Cerebellar nuclear complex (tissue), 1 donor: ENCODE results near the gene PDLIM3.

Experiments
- DNase-seq, 2 experiments: peaks; one replicate each; lab custom pipeline; 2025; lab: John Stamatoyannopoulos, UW

The PDLIM3 gene

GRCh38 chr4:185471235-185472102, 63.8 kb downstream of the PDLIM3 start, which contains the start of gene CCDC110:
CCDC110 (minus strand) TSS chr4:185471733; CDS start chr4:185471683, 50 bp downstream.
- peak; percentile 16 to 53 for DNase-seq

- DNase-seq = peak in 1 of 2 experiments; percentile 32
Observed at GRCh38 chr4:185470501-185471195, 64.7 kb downstream of the PDLIM3 start.

GRCh38 chr4:185469580-185470154, 65.6 kb downstream of the PDLIM3 start:
- no peak for DNase-seq

- DNase-seq = no peak
Observed at GRCh38 chr4:185468999-185469398, 66.3 kb downstream of the PDLIM3 start.

- DNase-seq = no peak
Observed at GRCh38 chr4:185467991-185468390, 67.3 kb downstream of the PDLIM3 start.

GRCh38 chr4:185467101-185467500, 68.2 kb downstream of the PDLIM3 start:
- DNase-seq = no peak

- DNase-seq = no peak
Observed at GRCh38 chr4:185465707-185466106, 69.6 kb downstream of the PDLIM3 start.

GRCh38 chr4:185464887-185465286, 70.4 kb downstream of the PDLIM3 start:
- DNase-seq = no peak

- no peak for DNase-seq
Observed at GRCh38 chr4:185464183-185464582, 71.1 kb downstream of the PDLIM3 start.

- DNase-seq = no peak
Observed at GRCh38 chr4:185463541-185463940, 71.8 kb downstream of the PDLIM3 start.

- DNase-seq = no peak
Observed at GRCh38 chr4:185461565-185461964, 73.7 kb downstream of the PDLIM3 start.

- no peak for DNase-seq
Observed at GRCh38 chr4:185457136-185457535, 78.2 kb downstream of the PDLIM3 start.

- no peak for DNase-seq
Observed at GRCh38 chr4:185456131-185456530, 79.2 kb downstream of the PDLIM3 start.
